Adrenal gland (tissue), 12 donors: ENCODE measurements around the gene NUDT9. TPM values are rescaled to one million over a fixed set of nuclear protein-coding genes. Genes with fewer than 3 reads are reported as not detected.

Experiments
- DNase-seq, 7 donors: peaks; one replicate each; pipeline ENCODE4 v3.0.0-alpha.2; 2019 to 2020
- H3K27ac ChIP-seq, 5 donors: fragments of 200-600 bp; sonication (generic) in 4 of 5; 1 replicate in 3 of 5; 2 replicates in 2 of 5; pipeline versions ENCODE4 v1.5.1 to v1.8.0; 2016 to 2020; ENCODE audit warnings: mild to moderate bottlenecking in 1 of 5
- H3K27me3 ChIP-seq: fragments of 200-600 bp; 2 replicates; pipeline ENCODE4 v1.8.0; 2021
- H3K36me3 ChIP-seq, 2 donors: fragments of 200-600 bp; replicated peaks in 1 of 2; 1 replicate in 1 of 2; 2 replicates in 1 of 2; pipeline versions ENCODE4 v1.5.1 to v1.8.0; 2018 to 2022
- H3K4me1 ChIP-seq, 2 donors: fragments of 200-600 bp; replicated peaks in 1 of 2; 1 replicate in 1 of 2; 2 replicates in 1 of 2; pipeline versions ENCODE4 v1.5.1 to v1.8.0; 2018 to 2021
- H3K4me3 ChIP-seq, 4 donors: fragments of 200-600 bp; sonication (generic) in 3 of 4; one replicate each; pipeline ENCODE4 v1.5.1; 2016 to 2018
- H3K9me3 ChIP-seq, 3 donors: fragments of 200-600 bp; sonication (generic) in 1 of 3; replicated peaks in 1 of 3; 1 replicate in 2 of 3; 2 replicates in 1 of 3; pipeline versions ENCODE4 v1.5.1 to v1.8.0; 2016 to 2021
- POLR2A ChIP-seq, 2 donors: fragments of 450-650 bp; IDR thresholded peaks; one replicate each; pipeline ENCODE4 v1.6.1; 2017; ENCODE audit warnings: antibody characterized with exemption in 2 of 2, mild to moderate bottlenecking in 2 of 2, moderate library complexity in 1 of 2
- WGBS, 4 donors: extraction: QIAGEN DNeasy Blood & Tissue Kit in 2 of 4; methylation state at CpG; one replicate each; pipeline versions ENCODE4 v1.1.5 to v1.1.7; 2013 to 2017; 5-methylcytosine and 5-hydroxymethylcytosine counted together
- intact Hi-C, 2 donors: fragments of 100-400 bp; cut with DNase I; formaldehyde crosslinking; loops; one replicate each; pipeline versions ENCODE4 v1.14.1 to v1.15.0; 2022 to 2023
- polyA plus RNA-seq, 3 donors: library from polyadenylated mRNA; stranded (reverse); fragments of 200-250 nt in 2 of 3; fragments of 350-450 nt in 1 of 3; fragmentation: Illumina TruSeq in 1 of 3; extraction: RNeasy Lipid Tissue Mini Kit (QIAGEN cat#74804) in 1 of 3; gene quantifications; one replicate each; pipeline ENCODE4 v1.2.3, GENCODE V29; 2013 to 2014
- total RNA-seq, 9 donors: library from RNA; depleted of rRNA in 4 of 9; stranded (reverse); fragments of >200 nt in 4 of 9; fragments of 120-200 nt in 1 of 9; fragmentation: NEBNext Ultra II Directional in 1 of 9; extraction: Animal tissue kit (Norgen Biotek cat#: 25700) in 1 of 9; gene quantifications; one replicate each; pipeline versions ENCODE4 v1.1.0 to v1.2.4, GENCODE V29; 2013 to 2023
- TF ChIP-seq, protein P1 (sequence below), 6 experiments: fragments of 450-650 bp in 4 of 6; fragments of 200-600 bp in 2 of 6; sonication (generic) in 1 of 6; IDR thresholded peaks; 1 replicate in 5 of 6; 2 replicates in 1 of 6; pipeline versions ENCODE4 v1.5.1 to v1.8.0; 2016 to 2021; ENCODE audit warnings: antibody characterized with exemption in 6 of 6, mild to moderate bottlenecking in 2 of 6, moderate library complexity in 1 of 6
- donor health status: healthy with polysubstance abuse.
- donor health status: Bipolar disorder and iron deficiency.
- donor health status: DM: yes; HTN: yes; CAD: no.
- donor health status: DM: no; HTN: no; CAD: no.
- donor health status: DM: no; HTN: no; CAD: no.
- donor health status: DM: yes; HTN: yes; CAD: no.

Gene NUDT9
- total and polyA plus RNA-seq, 12 donors, result 16.9 to 95.2 (median 48.4) TPM

GRCh38 chr4:87427518-87427868, 5.1 kb downstream of the NUDT9 start:
- H3K27me3 ChIP-seq, result no peaks in the 10 kb centered on the region
- H3K9me3 ChIP-seq, result no peaks in the 10 kb centered on the region
- TF ChIP-seq POLR2A (IDR thresholded peaks at IDR 0.05), result no peak
- TF ChIP-seq, protein P1, sequence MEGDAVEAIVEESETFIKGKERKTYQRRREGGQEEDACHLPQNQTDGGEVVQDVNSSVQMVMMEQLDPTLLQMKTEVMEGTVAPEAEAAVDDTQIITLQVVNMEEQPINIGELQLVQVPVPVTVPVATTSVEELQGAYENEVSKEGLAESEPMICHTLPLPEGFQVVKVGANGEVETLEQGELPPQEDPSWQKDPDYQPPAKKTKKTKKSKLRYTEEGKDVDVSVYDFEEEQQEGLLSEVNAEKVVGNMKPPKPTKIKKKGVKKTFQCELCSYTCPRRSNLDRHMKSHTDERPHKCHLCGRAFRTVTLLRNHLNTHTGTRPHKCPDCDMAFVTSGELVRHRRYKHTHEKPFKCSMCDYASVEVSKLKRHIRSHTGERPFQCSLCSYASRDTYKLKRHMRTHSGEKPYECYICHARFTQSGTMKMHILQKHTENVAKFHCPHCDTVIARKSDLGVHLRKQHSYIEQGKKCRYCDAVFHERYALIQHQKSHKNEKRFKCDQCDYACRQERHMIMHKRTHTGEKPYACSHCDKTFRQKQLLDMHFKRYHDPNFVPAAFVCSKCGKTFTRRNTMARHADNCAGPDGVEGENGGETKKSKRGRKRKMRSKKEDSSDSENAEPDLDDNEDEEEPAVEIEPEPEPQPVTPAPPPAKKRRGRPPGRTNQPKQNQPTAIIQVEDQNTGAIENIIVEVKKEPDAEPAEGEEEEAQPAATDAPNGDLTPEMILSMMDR (IDR thresholded peaks at IDR 0.05), result no peak
- no peak overlapping the region for H3K27ac ChIP-seq
- H3K4me3 ChIP-seq, result no peak overlapping the region
- H3K36me3 ChIP-seq, result no peaks in the 10 kb centered on the region
- DNase-seq, result no peak
- intact Hi-C loops, result no loop called here
- WGBS, 4 donors, result 29 to 67% (median 52%) methylated on average over 1 of the region's 1 CpG
- H3K4me1 ChIP-seq, result peaks cover 20 to 34% of the 10 kb centered on the region in 2 donors

DNA sequence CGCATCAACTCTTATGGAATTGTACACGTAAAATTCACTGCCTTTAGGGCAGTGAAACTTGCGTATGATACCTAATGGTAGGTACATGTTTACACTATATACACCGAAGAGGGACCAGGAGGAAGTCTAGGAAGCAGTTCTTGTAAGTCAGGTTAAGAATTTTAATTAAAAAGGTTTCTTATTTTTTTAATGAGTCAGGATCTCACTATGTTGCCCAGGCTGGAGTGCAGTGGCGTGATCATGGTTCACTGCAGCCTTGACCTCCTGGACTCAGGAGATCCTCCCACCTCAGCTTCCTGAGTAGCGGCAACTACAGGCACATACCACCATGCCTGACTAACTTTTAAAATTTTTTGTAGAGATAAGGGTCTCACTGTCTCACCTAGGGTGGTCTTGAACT, 6.6 kb downstream of the NUDT9 start:
- no peak for DNase-seq
- Histone ChIP-seq H3K27me3 (no peaks in the 10 kb centered on the region), H3K9me3 (no peaks in the 10 kb centered on the region), H3K4me3 (no peak overlapping the region), H3K4me1 (peaks cover 14 to 27% of the 10 kb centered on the region in 2 donors), H3K36me3 (no peaks in the 10 kb centered on the region), H3K27ac (no peak overlapping the region)
- WGBS, 4 donors, result 85 to 96% (median 91%) methylated on average over 6 of the region's 6 CpGs
- TF ChIP-seq, protein P1 (IDR thresholded peaks at IDR 0.05), result no peak
- TF ChIP-seq POLR2A (IDR thresholded peaks at IDR 0.05), result no peak
- intact Hi-C loops, result no loop called here

GRCh38 chr4:87430038-87430437, 7.7 kb downstream of the NUDT9 start:
- Histone ChIP-seq H3K36me3 (no peaks in the 10 kb centered on the region), H3K27me3 (no peaks in the 10 kb centered on the region), H3K9me3 (no peaks in the 10 kb centered on the region), H3K4me3 (no peak overlapping the region), H3K27ac (no peak overlapping the region), H3K4me1 (peaks cover 5 to 16% of the 10 kb centered on the region in 2 donors)
- DNase-seq, result no peak
- TF ChIP-seq, protein P1 (IDR thresholded peaks at IDR 0.05), result no peak
- no peak for TF ChIP-seq POLR2A (IDR thresholded peaks at IDR 0.05)
- 76 to 98% (median 92%) methylated on average over 2 of the region's 2 CpGs for WGBS, 4 donors
- intact Hi-C loops, result no loop called here

- intact Hi-C loops, result no loop called here
- Histone ChIP-seq H3K4me1 (peaks cover 0 to 3% of the 10 kb centered on the region in 2 donors), H3K27ac (no peak overlapping the region), H3K36me3 (peaks cover 0 to 10% of the 10 kb centered on the region in 2 donors), H3K9me3 (no peaks in the 10 kb centered on the region), H3K4me3 (no peak overlapping the region), H3K27me3 (no peaks in the 10 kb centered on the region)
- no peak for TF ChIP-seq POLR2A (IDR thresholded peaks at IDR 0.05)
- TF ChIP-seq, protein P1 (IDR thresholded peaks at IDR 0.05), result no peak
- 86 to 91% (median 88%) methylated on average over 2 of the region's 2 CpGs for WGBS, 4 donors
- no peak for DNase-seq
These were observed 11.0 kb downstream of the NUDT9 start for GRCh38 chr4:87433342-87433741.
